GM12878 (cell line): ENCODE results near the gene MCMBP. TPM values are rescaled to one million over a fixed set of nuclear protein-coding genes. Genes with fewer than 3 reads are reported as not detected.

Experiments used
- ATAC-seq: fragments of 200-7000 bp; cut with Tn5 transposase; 3 replicates; pipeline ENCODE4 v1.9.1; 2020; ENCODE audit warnings: mild to moderate bottlenecking, moderate library complexity
- BruUV-seq: library from RNA; stranded (reverse); fragments of 400-500 nt; replicated peaks from 2 replicates; lab custom pipeline; 2021; lab: Mats Ljungman, UMichigan
- CTCF ChIA-PET: fragments of 300-600 bp; sonication (Branson Sonifier 250); formaldehyde crosslinking; extraction: SDS; loops from one replicate; lab custom pipeline; 2021; ENCODE audit warnings: inconsistent platforms; lab: Yijun Ruan, JAX
- POLR2A ChIA-PET: fragments of 350-600 bp; formaldehyde crosslinking; extraction: SDS; loops from one replicate; lab custom pipeline; 2021; ENCODE audit warnings: inconsistent platforms; lab: Charles Lee
- RAD21 ChIA-PET: fragments of 300-600 bp; sonication (Branson Sonifier 250); formaldehyde crosslinking; loops from one replicate; lab custom pipeline; 2023; ENCODE audit warnings: antibody characterized with exemption; ENCODE audit not compliant: unreplicated experiment; lab: Charles Lee
- SMC1A ChIA-PET: fragments of 300-600 bp; sonication (Branson Sonifier 250); formaldehyde crosslinking; loops from one replicate; lab custom pipeline; 2023; ENCODE audit not compliant: unreplicated experiment, uncharacterized antibody; lab: Charles Lee
- DNase-seq: peaks from one replicate; pipeline ENCODE4 v3.0.0-alpha.2; 2011; ENCODE audit warnings: low read depth, low spot score
- FAIRE-seq: peaks from 3 replicates; lab custom pipeline; 2011; peaks lifted over from hg19 to GRCh38; lab: Jason Lieb, UNC
- H2AFZ ChIP-seq: 2 replicates; pipeline ENCODE4 v1.6.0; 2011; ENCODE audit warnings: low read depth, low read length, control low read depth; ENCODE audit not compliant: control insufficient read depth
- H3K27ac ChIP-seq: 2 replicates; pipeline ENCODE4 v1.5.1; 2011; ENCODE audit warnings: control low read depth; ENCODE audit not compliant: control insufficient read depth, insufficient read depth
- H3K27me3 ChIP-seq, 2 experiments: replicated peaks in 1 of 2; 2 replicates each; pipeline versions ENCODE4 v1.6.0 to v1.6.1; 2011; ENCODE audit warnings: low read length in 1 of 2; ENCODE audit not compliant: control insufficient read depth in 2 of 2, insufficient read depth in 2 of 2
- H3K36me3 ChIP-seq, 2 experiments: 2 replicates each; pipeline ENCODE4 v1.5.1; 2011; ENCODE audit warnings: low read length in 1 of 2; ENCODE audit not compliant: control insufficient read depth in 2 of 2, insufficient read depth in 2 of 2
- H3K4me1 ChIP-seq: 2 replicates; pipeline ENCODE4 v1.6.1; 2011; ENCODE audit warnings: mild to moderate bottlenecking, low read length, moderate library complexity, mixed read lengths; ENCODE audit not compliant: control insufficient read depth, insufficient read depth
- H3K4me2 ChIP-seq: 2 replicates; pipeline ENCODE4 v1.6.0; 2011; ENCODE audit warnings: control low read depth; ENCODE audit not compliant: control insufficient read depth, insufficient read depth
- H3K4me3 ChIP-seq: fragments of 200-600 bp; sonication (generic); 2 replicates; pipeline ENCODE4 v1.5.1; 2016
- H3K79me2 ChIP-seq: 2 replicates; pipeline ENCODE4 v1.6.0; 2011; ENCODE audit warnings: low read length; ENCODE audit not compliant: control insufficient read depth, insufficient read depth
- H3K9ac ChIP-seq: 2 replicates; pipeline ENCODE4 v1.8.0; 2011; ENCODE audit warnings: low read length, control low read depth, mixed read lengths; ENCODE audit not compliant: control insufficient read depth, insufficient read depth
- H3K9me3 ChIP-seq: replicated peaks from 3 replicates; pipeline ENCODE4 v1.5.1; 2011; ENCODE audit warnings: mild to moderate bottlenecking, low read length; ENCODE audit not compliant: control insufficient read depth, insufficient read depth
- H4K20me1 ChIP-seq: 2 replicates; pipeline ENCODE4 v1.6.0; 2011; ENCODE audit not compliant: control insufficient read depth, insufficient read depth
- BCLAF1 ChIP-seq: fragments of 450-650 bp; IDR thresholded peaks from 2 replicates; pipeline ENCODE4 v1.6.1; 2017; ENCODE audit warnings: antibody characterized with exemption, mild to moderate bottlenecking, moderate library complexity
- CEBPB ChIP-seq, 2 experiments: fragments of 150-350 bp in 1 of 2; IDR thresholded peaks; 2 replicates each; pipeline ENCODE4 v1.6.1; 2012 to 2014; ENCODE audit warnings: low read depth in 2 of 2, low read length in 2 of 2, borderline replicate concordance in 1 of 2, inconsistent platforms in 1 of 2
- CHD1 ChIP-seq: IDR thresholded peaks from 2 replicates; pipeline ENCODE4 v1.6.1; 2012; ENCODE audit warnings: low read depth, low read length, improper control_type of control experiment
- ETV6 ChIP-seq, 2 experiments: fragments of 450-650 bp in 1 of 2; IDR thresholded peaks in 1 of 2; conservative IDR thresholded peaks in 1 of 2; 2 replicates each; pipeline ENCODE4 v1.6.1; 2014; ENCODE audit warnings: antibody characterized with exemption in 1 of 2, borderline replicate concordance in 1 of 2, low read depth in 1 of 2, mild to moderate bottlenecking in 1 of 2, moderate library complexity in 1 of 2
- GATAD2B ChIP-seq: fragments of 450-650 bp; conservative IDR thresholded peaks from 2 replicates; pipeline ENCODE4 v1.6.1; 2017; ENCODE audit warnings: low read depth, mild to moderate bottlenecking, moderate library complexity
- HCFC1 ChIP-seq: fragments of 150-350 bp; IDR thresholded peaks from 2 replicates; pipeline ENCODE4 v1.6.1; 2014; ENCODE audit warnings: low read length
- MAX ChIP-seq: IDR thresholded peaks from 2 replicates; pipeline ENCODE4 v1.6.1; 2012; ENCODE audit warnings: low read depth, low read length, improper control_type of control experiment
- MTA3 ChIP-seq: IDR thresholded peaks from 2 replicates; pipeline ENCODE4 v1.6.1; 2012; ENCODE audit warnings: low read length, inconsistent platforms, borderline replicate concordance
- NR2C2 ChIP-seq: IDR thresholded peaks from 2 replicates; pipeline ENCODE4 v1.6.1; 2011; ENCODE audit warnings: borderline replicate concordance, low read depth; ENCODE audit not compliant: control insufficient read depth, insufficient read length
- NRF1 ChIP-seq: conservative IDR thresholded peaks from 2 replicates; pipeline ENCODE4 v1.6.1; 2011; ENCODE audit warnings: mild to moderate bottlenecking, low read depth, low read length, improper control_type of control experiment
- POLR2A ChIP-seq: IDR thresholded peaks from 2 replicates; pipeline ENCODE4 v1.6.1; 2011; ENCODE audit warnings: low read depth, mild to moderate bottlenecking, low read length
- POU2F2 ChIP-seq: IDR thresholded peaks from 3 replicates; pipeline ENCODE4 v1.6.1; 2011; ENCODE audit warnings: low read depth, mild to moderate bottlenecking, low read length, borderline replicate concordance
- SMAD5 ChIP-seq: IDR thresholded peaks from 2 replicates; pipeline ENCODE4 v1.6.1; 2016; ENCODE audit warnings: antibody characterized with exemption, low read depth
- SMARCA5 ChIP-seq: fragments of 450-650 bp; IDR thresholded peaks from 2 replicates; pipeline ENCODE4 v1.6.1; 2017; ENCODE audit warnings: mild to moderate bottlenecking
- TCF3 ChIP-seq: IDR thresholded peaks from 2 replicates; pipeline ENCODE4 v1.6.1; 2012; ENCODE audit warnings: low read depth, mild to moderate bottlenecking, low read length, borderline replicate concordance; ENCODE audit not compliant: insufficient read depth
- WGBS: methylation state at CpG from one replicate; pipeline ENCODE4 v1.1.6; 2016; ENCODE audit warnings: low lambda C conversion rate; ENCODE audit not compliant: insufficient replicate concordance, insufficient coverage; ENCODE audit errors: missing lambda C conversion rate; 5-methylcytosine and 5-hydroxymethylcytosine counted together
- in situ Hi-C: fragments of 300-500 bp; cut with MboI; formaldehyde crosslinking; loops from 9 replicates; pipeline ENCODE4 v1.14.3; 2018; ENCODE audit warnings: mixed read lengths
- intact Hi-C: fragments of 100-400 bp; cut with micrococcal nuclease; formaldehyde crosslinking; loops from one replicate; pipeline ENCODE4 v1.14.2; 2022; ENCODE audit not compliant: unreplicated experiment
- polyA plus RNA-seq, 11 experiments: library from polyadenylated mRNA; depleted of rRNA in 4 of 11; unstranded in 6 of 11; stranded (reverse) in 5 of 11; fragments of >200 nt; fragmentation: Nextera tagmentation in 4 of 11; fragmentation: Illumina TruSeq in 1 of 11; extraction: Ambion mirVana in 4 of 11; extraction: Trizol in 1 of 11; gene quantifications; 1 replicate in 1 of 11; 2 replicates in 10 of 11; pipeline versions ENCODE4 v1.2.1 to v1.2.3, GENCODE V29; 2011 to 2016; ENCODE audit warnings: inconsistent platforms in 2 of 11, missing spikeins in 2 of 11, low read depth in 1 of 11
- total RNA-seq, 4 experiments: library from RNA; depleted of rRNA in 3 of 4; stranded (reverse); fragments of >200 nt in 3 of 4; fragmentation: Illumina TruSeq in 1 of 4; extraction: Trizol in 1 of 4; gene quantifications; 2 replicates each; pipeline versions ENCODE4 v1.2.1 to v1.2.3, GENCODE V29; 2013 to 2021

The MCMBP gene
- total and polyA plus RNA-seq, 10 of the 15 experiments (the other 5 are each of a cell fraction or from before 2014, with no cell fraction given): 7.6 to 93.1 (median 75.7) TPM

GRCh38 chr10:119903946-119904666, 31.5 kb upstream of the MCMBP start:
- Histone ChIP-seq H3K9ac (no peak overlapping the region), H3K27ac (no peak overlapping the region), H3K27me3 (no peaks in the 10 kb centered on the region), H2AFZ (no peak overlapping the region), H4K20me1 (no peaks in the 10 kb centered on the region), H3K9me3 (no peaks in the 10 kb centered on the region), H3K4me3 (no peak overlapping the region), H3K4me2 (no peak overlapping the region), H3K79me2 (peaks cover 14% of the 10 kb centered on the region), H3K4me1 (no peaks in the 10 kb centered on the region), H3K36me3 (peaks cover 0 to 17% of the 10 kb centered on the region in 2 experiments)
- in situ Hi-C loops: no loop called here
- ATAC-seq (no peak), DNase-seq (no peak), FAIRE-seq (no peak)
- no TSS peak for BruUV-seq
- intact Hi-C loops: no loop called here
- ChIA-PET SMC1A (interaction anchor here (0.8 to 2.6 kb wide), 2 partner anchors 15 to 44 kb away, joined by 3 to 7 read pairs; no protein-coding TSS in a partner anchor), RAD21 (no interaction called here), POLR2A (no interaction called here), CTCF (no interaction called here)
- 96% methylated on average over 16 of the region's 16 CpGs for WGBS
- TF ChIP-seq NR2C2: no peak
- TF ChIP-seq HCFC1: no peak
- no peak for TF ChIP-seq ETV6 (conservative IDR thresholded peaks at IDR 0.05 in 1 of 2, IDR thresholded peaks at IDR 0.05 in 1 of 2; ENCODE audit: borderline replicate concordance in 1 of 2, low read depth in 1 of 2)
- TF ChIP-seq POLR2A: no peak
- no peak for TF ChIP-seq SMARCA5
- no peak for TF ChIP-seq NRF1
- no peak for TF ChIP-seq CHD1
- no peak for TF ChIP-seq TCF3
- no peak for TF ChIP-seq GATAD2B
- TF ChIP-seq MAX: no peak
- TF ChIP-seq SMAD5: no peak
- TF ChIP-seq MTA3: no peak
- no peak for TF ChIP-seq BCLAF1
- TF ChIP-seq POU2F2: no peak
- no peak for TF ChIP-seq CEBPB (IDR thresholded peaks at IDR 0.05; ENCODE audit: borderline replicate concordance in 1 of 2, low read depth in 2 of 2, low read length in 2 of 2)
